ENCODE measurements around the gene EIF5AL1. TPM values are rescaled to one million over a fixed set of nuclear protein-coding genes. Genes with fewer than 3 reads are reported as not detected.
"Not testable (repeated sequence)": the region's sequence is repeated elsewhere in the genome, so short reads cannot be mapped to it uniquely, and the experiment has no call there.

The EIF5AL1 gene
- total RNA-seq = 0.14 TPM

GRCh38 chr10:79511891-79512583 is at the start of gene EIF5AL1:
TSS of gene EIF5AL1 (plus strand) at chr10:79512533. CDS start at chr10:79512650, 117 bp downstream.
- not testable (repeated sequence) for DNase-seq (ENCODE audit: low spot score)

GRCh38 chr10:79463578-79464496 is 48.5 kb upstream of the EIF5AL1 start:
- no peak for DNase-seq (ENCODE audit: low spot score)

- no peak for DNase-seq (ENCODE audit: low spot score)
Observed at GRCh38 chr10:79465341-79465740, 47.0 kb upstream of the EIF5AL1 start.

GRCh38 chr10:79468015-79468560 is 44.2 kb upstream of the EIF5AL1 start:
- DNase-seq (ENCODE audit: low spot score) = no peak

- DNase-seq (ENCODE audit: low spot score) = no peak
Observed at GRCh38 chr10:79468841-79469585, 43.3 kb upstream of the EIF5AL1 start.

- DNase-seq (ENCODE audit: low spot score) = no peak
Observed at GRCh38 chr10:79470096-79470495, 42.2 kb upstream of the EIF5AL1 start.

- no peak for DNase-seq (ENCODE audit: low spot score)
Observed at GRCh38 chr10:79471776-79472175, 40.6 kb upstream of the EIF5AL1 start.

- no peak for DNase-seq (ENCODE audit: low spot score)
Observed at GRCh38 chr10:79472449-79472848, 39.9 kb upstream of the EIF5AL1 start.

- DNase-seq (ENCODE audit: low spot score) = no peak
Observed at GRCh38 chr10:79472951-79473350, 39.4 kb upstream of the EIF5AL1 start.

GRCh38 chr10:79473496-79474095 is 38.7 kb upstream of the EIF5AL1 start:
- no peak for DNase-seq (ENCODE audit: low spot score)

GRCh38 chr10:79475119-79475653 is 37.1 kb upstream of the EIF5AL1 start:
- DNase-seq (ENCODE audit: low spot score) = no peak

- DNase-seq (ENCODE audit: low spot score) = no peak
Observed at GRCh38 chr10:79475877-79476276, 36.5 kb upstream of the EIF5AL1 start.

GRCh38 chr10:79476645-79477044 is 35.7 kb upstream of the EIF5AL1 start:
- no peak for DNase-seq (ENCODE audit: low spot score)

- no peak for DNase-seq (ENCODE audit: low spot score)
Observed at GRCh38 chr10:79477456-79477855, 34.9 kb upstream of the EIF5AL1 start.

GRCh38 chr10:79479283-79479909 is 32.9 kb upstream of the EIF5AL1 start:
- DNase-seq (ENCODE audit: low spot score) = no peak

- DNase-seq (ENCODE audit: low spot score) = no peak
Observed at GRCh38 chr10:79482304-79482703, 30.0 kb upstream of the EIF5AL1 start.

- DNase-seq (ENCODE audit: low spot score) = no peak
Observed at GRCh38 chr10:79482741-79483140, 29.6 kb upstream of the EIF5AL1 start.

- no peak for DNase-seq (ENCODE audit: low spot score)
Observed at GRCh38 chr10:79483299-79483698, 29.0 kb upstream of the EIF5AL1 start.

GRCh38 chr10:79483948-79484347 is 28.4 kb upstream of the EIF5AL1 start:
- DNase-seq (ENCODE audit: low spot score) = no peak

- no peak for DNase-seq (ENCODE audit: low spot score)
Observed at GRCh38 chr10:79484476-79484875, 27.9 kb upstream of the EIF5AL1 start.
